Superior temporal gyrus (tissue), 1 donor: ENCODE measurements around the gene HOATZ.

ENCODE experiments used
- DNase-seq: peaks from one replicate; pipeline ENCODE4 v3.0.0-alpha.2; 2016; ENCODE audit errors: extremely low spot score

The HOATZ gene

DNA sequence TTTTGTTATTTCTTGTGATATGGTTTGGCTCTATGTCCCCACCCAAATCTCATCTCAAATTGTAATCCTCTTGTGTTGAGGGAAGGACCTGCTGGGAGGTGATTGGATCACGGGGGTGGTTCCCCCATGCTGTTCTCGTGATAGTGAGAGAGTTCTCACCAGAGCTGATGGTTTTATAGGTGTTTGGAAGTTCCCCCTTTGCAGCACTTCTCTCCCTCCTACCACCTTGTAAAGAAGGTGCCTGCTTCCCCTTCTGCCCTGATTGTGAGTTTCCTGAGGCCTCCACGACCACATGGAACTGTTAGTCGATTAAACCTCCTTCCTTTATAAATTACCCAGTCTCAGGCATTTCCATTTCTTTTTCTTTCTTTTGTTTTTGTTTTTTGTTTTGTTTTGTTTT is 63.2 kb downstream of the HOATZ start:
- no peak for DNase-seq

DNA sequence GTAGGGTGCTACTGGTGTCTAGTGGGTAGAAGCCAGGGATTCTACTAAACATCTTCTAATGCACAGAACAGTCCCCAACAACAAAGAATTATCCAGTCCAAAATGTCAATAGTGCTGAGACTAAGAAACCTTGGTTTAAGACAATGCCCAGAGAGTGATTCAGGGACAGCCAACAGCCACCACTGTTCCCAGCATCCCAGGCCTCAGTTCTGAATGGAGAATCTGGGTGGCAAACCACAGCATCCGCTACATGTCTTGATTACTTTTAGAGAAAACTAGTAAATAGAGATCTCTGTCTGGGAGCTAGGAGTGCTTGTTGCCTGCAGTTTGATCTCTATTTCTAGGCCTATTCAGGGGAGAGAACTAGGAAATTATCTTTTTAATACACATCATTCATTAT is 66.8 kb downstream of the HOATZ start:
- DNase-seq = no peak

DNA sequence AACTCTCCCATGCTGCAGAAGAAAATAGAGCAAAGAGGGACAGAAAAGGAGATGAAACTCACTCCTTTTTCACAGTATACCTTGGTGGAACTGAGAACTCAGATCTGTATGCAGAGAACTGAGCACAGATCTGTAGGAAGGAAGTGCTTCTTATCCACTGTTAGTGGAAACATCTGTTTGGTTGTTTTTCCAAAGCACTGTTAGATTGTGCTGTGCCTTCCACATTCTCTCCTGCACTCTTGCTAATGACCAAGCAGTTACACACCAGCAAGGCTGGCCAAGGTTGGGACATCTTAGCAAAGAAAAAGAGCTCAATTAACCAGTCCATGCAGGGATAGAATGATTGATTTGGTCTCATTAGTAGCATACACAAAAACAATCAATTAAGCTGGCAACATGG is 67.6 kb downstream of the HOATZ start:
- no peak for DNase-seq

DNA sequence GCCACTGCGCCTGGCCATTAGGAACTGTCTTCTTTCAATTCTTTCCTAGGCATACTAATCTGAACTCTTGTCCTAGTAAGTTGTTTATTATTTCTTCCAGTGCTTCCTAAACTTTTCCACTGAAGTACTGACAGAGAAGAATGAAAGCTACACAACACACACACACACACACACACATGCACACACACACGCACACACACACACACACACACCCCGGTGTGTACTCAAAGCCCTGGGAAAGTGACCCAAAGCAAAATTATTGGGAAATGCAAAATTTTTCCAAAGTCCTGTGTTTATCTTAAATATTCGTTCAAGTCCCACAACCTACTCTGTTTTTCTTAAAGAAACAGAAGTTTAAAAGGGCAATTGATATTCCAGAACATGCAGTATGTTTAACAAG is 68.3 kb downstream of the HOATZ start:
- DNase-seq = no peak

DNA sequence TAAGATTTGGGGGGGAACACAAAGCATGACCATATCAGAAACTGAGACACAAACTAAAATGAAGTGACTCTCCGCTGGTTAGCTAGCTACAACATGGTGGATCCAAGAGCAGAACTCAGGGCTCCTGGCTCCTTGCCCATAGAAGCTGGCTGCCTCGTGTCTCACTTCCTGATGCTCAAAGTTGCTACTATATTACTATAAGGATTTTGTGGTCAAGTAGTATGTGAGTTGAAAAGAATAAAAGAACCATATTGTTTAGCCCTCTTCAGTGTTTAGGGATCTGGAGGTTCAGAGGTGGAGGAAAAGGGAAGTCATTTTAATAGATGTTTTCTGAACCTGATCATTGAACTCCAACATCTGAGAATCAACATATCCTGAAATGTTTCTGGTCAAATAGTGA is 70.8 kb downstream of the HOATZ start:
- DNase-seq = no peak

DNA sequence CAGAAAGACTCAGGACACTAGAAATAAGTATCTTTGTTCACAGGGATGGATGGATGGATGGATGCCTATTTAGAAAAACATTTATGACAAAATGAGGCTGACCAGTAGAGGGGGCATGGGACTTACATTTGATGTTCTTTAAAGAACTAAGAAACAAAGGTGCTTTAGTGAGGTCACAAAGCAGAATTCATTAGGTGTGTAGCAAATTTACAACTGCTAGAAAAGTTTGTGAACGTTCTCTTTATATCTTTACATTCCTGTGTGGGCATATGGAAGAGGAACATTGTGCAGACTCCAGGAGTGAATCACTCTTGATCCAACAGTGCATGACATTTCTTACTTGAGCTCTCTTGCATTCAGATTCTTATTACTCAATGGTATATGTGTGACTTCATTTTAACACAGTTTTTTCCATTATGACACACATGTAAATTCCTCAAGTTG is 71.8 kb downstream of the HOATZ start:
- peak; percentile 79 for DNase-seq
